Measurements from ENCODE around the gene TIAM2. TPM values are rescaled to one million over a fixed set of nuclear protein-coding genes. Genes with fewer than 3 reads are reported as not detected.

TIAM2 gene
- total RNA-seq, 1 experiment from 2014 or later = 10.2 TPM

GRCh38 chr6:155026022-155026705 is 31.0 kb downstream of the TIAM2 start:
- no peak for DNase-seq
- Histone ChIP-seq H3K27me3 (ENCODE audit: control insufficient read depth, insufficient read depth, low read length) (no peaks in the 10 kb centered on the region), H3K36me3 (replicated peaks; ENCODE audit: control insufficient read depth, insufficient read depth, low read length) (no peaks in the 10 kb centered on the region), H3K4me3 (ENCODE audit: insufficient read depth, low read depth, low read length) (no peak overlapping the region)

- no peak overlapping the region for H3K4me3 ChIP-seq (ENCODE audit: insufficient read depth, low read depth, low read length)
- H3K36me3 ChIP-seq (replicated peaks; ENCODE audit: control insufficient read depth, insufficient read depth, low read length) = no peaks in the 10 kb centered on the region
- no peaks in the 10 kb centered on the region for H3K27me3 ChIP-seq (ENCODE audit: control insufficient read depth, insufficient read depth, low read length)
- DNase-seq = no peak
These were observed 31.6 kb downstream of the TIAM2 start for GRCh38 chr6:155026706-155027045.

GRCh38 chr6:155030148-155030720 is 35.1 kb downstream of the TIAM2 start:
- no peak for DNase-seq
- no peaks in the 10 kb centered on the region for H3K36me3 ChIP-seq (replicated peaks; ENCODE audit: control insufficient read depth, insufficient read depth, low read length)
- H3K27me3 ChIP-seq (ENCODE audit: control insufficient read depth, insufficient read depth, low read length) = no peaks in the 10 kb centered on the region
- no peak overlapping the region for H3K4me3 ChIP-seq (ENCODE audit: insufficient read depth, low read depth, low read length)

- H3K36me3 ChIP-seq (replicated peaks; ENCODE audit: control insufficient read depth, insufficient read depth, low read length) = no peaks in the 10 kb centered on the region
- no peaks in the 10 kb centered on the region for H3K27me3 ChIP-seq (ENCODE audit: control insufficient read depth, insufficient read depth, low read length)
These were observed 36.0 kb downstream of the TIAM2 start for GRCh38 chr6:155031091-155031490.

GRCh38 chr6:155033021-155033791 is 38.1 kb downstream of the TIAM2 start:
- Histone ChIP-seq H3K27me3 (ENCODE audit: control insufficient read depth, insufficient read depth, low read length) (no peaks in the 10 kb centered on the region), H3K36me3 (replicated peaks; ENCODE audit: control insufficient read depth, insufficient read depth, low read length) (no peaks in the 10 kb centered on the region), H3K4me3 (ENCODE audit: insufficient read depth, low read depth, low read length) (no peak overlapping the region)
- no peak for DNase-seq

More at GRCh38 chr6:155031091-155031490, 36.0 kb downstream of the TIAM2 start:
- no peak overlapping the region for H3K4me3 ChIP-seq (ENCODE audit: insufficient read depth, low read depth, low read length)
- DNase-seq = no peak

GRCh38 chr6:155036907-155037306 is 41.8 kb downstream of the TIAM2 start:
- Histone ChIP-seq H3K4me3 (ENCODE audit: insufficient read depth, low read depth, low read length) (no peak overlapping the region), H3K27me3 (ENCODE audit: control insufficient read depth, insufficient read depth, low read length) (no peaks in the 10 kb centered on the region), H3K36me3 (replicated peaks; ENCODE audit: control insufficient read depth, insufficient read depth, low read length) (no peaks in the 10 kb centered on the region)
- no peak for DNase-seq

- H3K36me3 ChIP-seq (replicated peaks; ENCODE audit: control insufficient read depth, insufficient read depth, low read length) = no peaks in the 10 kb centered on the region
- DNase-seq = no peak
- no peak overlapping the region for H3K4me3 ChIP-seq (ENCODE audit: insufficient read depth, low read depth, low read length)
- H3K27me3 ChIP-seq (ENCODE audit: control insufficient read depth, insufficient read depth, low read length) = no peaks in the 10 kb centered on the region
These were observed 43.0 kb downstream of the TIAM2 start for GRCh38 chr6:155038104-155038503.

- DNase-seq = no peak
- Histone ChIP-seq H3K36me3 (replicated peaks; ENCODE audit: control insufficient read depth, insufficient read depth, low read length) (no peaks in the 10 kb centered on the region), H3K4me3 (ENCODE audit: insufficient read depth, low read depth, low read length) (no peak overlapping the region), H3K27me3 (ENCODE audit: control insufficient read depth, insufficient read depth, low read length) (no peaks in the 10 kb centered on the region)
These were observed 43.4 kb downstream of the TIAM2 start for GRCh38 chr6:155038527-155038926.

- no peak overlapping the region for H3K4me3 ChIP-seq (ENCODE audit: insufficient read depth, low read depth, low read length)
- DNase-seq = no peak
- H3K36me3 ChIP-seq (replicated peaks; ENCODE audit: control insufficient read depth, insufficient read depth, low read length) = no peaks in the 10 kb centered on the region
- H3K27me3 ChIP-seq (ENCODE audit: control insufficient read depth, insufficient read depth, low read length) = no peaks in the 10 kb centered on the region
These were observed 44.5 kb downstream of the TIAM2 start for GRCh38 chr6:155039618-155040017.

GRCh38 chr6:155040154-155040553 is 45.0 kb downstream of the TIAM2 start:
- Histone ChIP-seq H3K36me3 (replicated peaks; ENCODE audit: control insufficient read depth, insufficient read depth, low read length) (no peaks in the 10 kb centered on the region), H3K27me3 (ENCODE audit: control insufficient read depth, insufficient read depth, low read length) (no peaks in the 10 kb centered on the region), H3K4me3 (ENCODE audit: insufficient read depth, low read depth, low read length) (no peak overlapping the region)
- no peak for DNase-seq

GRCh38 chr6:155040901-155041650 is 46.0 kb downstream of the TIAM2 start:
- H3K36me3 ChIP-seq (replicated peaks; ENCODE audit: control insufficient read depth, insufficient read depth, low read length) = no peaks in the 10 kb centered on the region
- DNase-seq = no peak
- H3K27me3 ChIP-seq (ENCODE audit: control insufficient read depth, insufficient read depth, low read length) = no peaks in the 10 kb centered on the region
- no peak overlapping the region for H3K4me3 ChIP-seq (ENCODE audit: insufficient read depth, low read depth, low read length)

GRCh38 chr6:155041741-155042279 is 46.7 kb downstream of the TIAM2 start:
- Histone ChIP-seq H3K27me3 (ENCODE audit: control insufficient read depth, insufficient read depth, low read length) (no peaks in the 10 kb centered on the region), H3K36me3 (replicated peaks; ENCODE audit: control insufficient read depth, insufficient read depth, low read length) (no peaks in the 10 kb centered on the region), H3K4me3 (ENCODE audit: insufficient read depth, low read depth, low read length) (no peak overlapping the region)
- DNase-seq = no peak

- Histone ChIP-seq H3K4me3 (ENCODE audit: insufficient read depth, low read depth, low read length) (no peak overlapping the region), H3K27me3 (ENCODE audit: control insufficient read depth, insufficient read depth, low read length) (no peaks in the 10 kb centered on the region), H3K36me3 (replicated peaks; ENCODE audit: control insufficient read depth, insufficient read depth, low read length) (no peaks in the 10 kb centered on the region)
- no peak for DNase-seq
These were observed 47.9 kb downstream of the TIAM2 start for GRCh38 chr6:155042983-155043382.

GRCh38 chr6:155045561-155046404 is 50.7 kb downstream of the TIAM2 start:
- Histone ChIP-seq H3K36me3 (replicated peaks; ENCODE audit: control insufficient read depth, insufficient read depth, low read length) (no peaks in the 10 kb centered on the region), H3K27me3 (ENCODE audit: control insufficient read depth, insufficient read depth, low read length) (no peaks in the 10 kb centered on the region), H3K4me3 (ENCODE audit: insufficient read depth, low read depth, low read length) (no peak overlapping the region)
- no peak for DNase-seq
